ENCODE data around the gene CDK18.

Gene CDK18

GRCh38 chr1:205572421-205572820, 68.0 kb downstream of the CDK18 start:
- no peak for DNase-seq

GRCh38 chr1:205575294-205575885, 70.9 kb downstream of the CDK18 start:
- no peak for DNase-seq

- DNase-seq, result no peak
Measured at GRCh38 chr1:205576011-205576410, 71.5 kb downstream of the CDK18 start.

GRCh38 chr1:205576805-205577761, 72.6 kb downstream of the CDK18 start:
- DNase-seq, result no peak

- no peak for DNase-seq
Measured at GRCh38 chr1:205577874-205578658, 73.6 kb downstream of the CDK18 start.

GRCh38 chr1:205578780-205579571, 74.5 kb downstream of the CDK18 start:
- DNase-seq, result no peak

GRCh38 chr1:205579711-205580110, 75.2 kb downstream of the CDK18 start:
- no peak for DNase-seq

- no peak for DNase-seq
Measured at GRCh38 chr1:205580140-205580922, 75.9 kb downstream of the CDK18 start.

- no peak for DNase-seq
Measured at GRCh38 chr1:205580923-205581180, 76.4 kb downstream of the CDK18 start.

- DNase-seq, result no peak
Measured at GRCh38 chr1:205581321-205581980, 77.0 kb downstream of the CDK18 start.

GRCh38 chr1:205582046-205582445, 77.6 kb downstream of the CDK18 start:
- no peak for DNase-seq

All from stimulated activated naive CD4-positive, alpha-beta T cell (primary cell).